Prostate gland (tissue), 2 donors: ENCODE results near the gene TMEM169.

ENCODE experiments used
- POLR2A ChIP-seq: fragments of 450-650 bp; IDR thresholded peaks from one replicate; pipeline ENCODE4 v1.6.1; 2016; ENCODE audit warnings: antibody characterized with exemption, mild to moderate bottlenecking
- POLR2AphosphoS5 ChIP-seq: sonication (generic); formaldehyde crosslinking; IDR thresholded peaks from one replicate; pipeline ENCODE4 v1.6.1; 2017; ENCODE audit warnings: antibody characterized with exemption
- TF ChIP-seq, protein P1 (sequence below), 4 experiments: fragments of 200-600 bp in 2 of 4; fragments of 450-650 bp in 2 of 4; sonication (generic) in 2 of 4; IDR thresholded peaks; 1 replicate in 3 of 4; 2 replicates in 1 of 4; pipeline ENCODE4 v1.5.1; 2016 to 2019; ENCODE audit warnings: antibody characterized with exemption in 4 of 4, mild to moderate bottlenecking in 2 of 4, moderate library complexity in 2 of 4

DNA sequence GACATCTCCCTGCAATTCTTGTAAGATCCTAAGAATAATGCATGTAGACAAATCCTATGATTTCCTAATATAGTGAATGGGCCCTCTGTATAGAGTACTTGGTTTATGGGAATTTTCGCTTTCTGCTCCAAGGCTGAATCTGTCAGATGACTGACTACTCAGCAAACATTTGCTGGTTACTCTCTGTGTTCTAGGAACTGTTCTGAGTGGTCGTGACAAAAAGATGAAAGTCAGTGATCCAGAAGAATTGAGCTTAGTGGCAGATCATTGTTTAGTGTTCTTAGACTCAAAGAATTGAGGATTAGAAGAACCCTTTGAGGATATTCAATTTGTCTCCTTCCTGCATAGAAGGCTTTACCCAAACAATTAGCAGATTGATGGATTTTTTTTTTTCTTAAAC is 37.4 kb downstream of the TMEM169 start:
- TF ChIP-seq, protein P1, sequence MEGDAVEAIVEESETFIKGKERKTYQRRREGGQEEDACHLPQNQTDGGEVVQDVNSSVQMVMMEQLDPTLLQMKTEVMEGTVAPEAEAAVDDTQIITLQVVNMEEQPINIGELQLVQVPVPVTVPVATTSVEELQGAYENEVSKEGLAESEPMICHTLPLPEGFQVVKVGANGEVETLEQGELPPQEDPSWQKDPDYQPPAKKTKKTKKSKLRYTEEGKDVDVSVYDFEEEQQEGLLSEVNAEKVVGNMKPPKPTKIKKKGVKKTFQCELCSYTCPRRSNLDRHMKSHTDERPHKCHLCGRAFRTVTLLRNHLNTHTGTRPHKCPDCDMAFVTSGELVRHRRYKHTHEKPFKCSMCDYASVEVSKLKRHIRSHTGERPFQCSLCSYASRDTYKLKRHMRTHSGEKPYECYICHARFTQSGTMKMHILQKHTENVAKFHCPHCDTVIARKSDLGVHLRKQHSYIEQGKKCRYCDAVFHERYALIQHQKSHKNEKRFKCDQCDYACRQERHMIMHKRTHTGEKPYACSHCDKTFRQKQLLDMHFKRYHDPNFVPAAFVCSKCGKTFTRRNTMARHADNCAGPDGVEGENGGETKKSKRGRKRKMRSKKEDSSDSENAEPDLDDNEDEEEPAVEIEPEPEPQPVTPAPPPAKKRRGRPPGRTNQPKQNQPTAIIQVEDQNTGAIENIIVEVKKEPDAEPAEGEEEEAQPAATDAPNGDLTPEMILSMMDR (IDR thresholded peaks at IDR 0.05), result no peak
- TF ChIP-seq POLR2AphosphoS5 (no peak), POLR2A (no peak)
